Dedifferentiated amniotic fluid mesenchymal stem cell (primary cell): ENCODE data around the gene HERPUD1.
"Not testable (repeated sequence)": the region's sequence is repeated elsewhere in the genome, so short reads cannot be mapped to it uniquely, and the experiment has no call there.

Experiments
- DNase-seq: peaks from one replicate; pipeline ENCODE4 v3.0.0-alpha.2; 2016; ENCODE audit errors: extremely low spot score

The HERPUD1 gene

DNA sequence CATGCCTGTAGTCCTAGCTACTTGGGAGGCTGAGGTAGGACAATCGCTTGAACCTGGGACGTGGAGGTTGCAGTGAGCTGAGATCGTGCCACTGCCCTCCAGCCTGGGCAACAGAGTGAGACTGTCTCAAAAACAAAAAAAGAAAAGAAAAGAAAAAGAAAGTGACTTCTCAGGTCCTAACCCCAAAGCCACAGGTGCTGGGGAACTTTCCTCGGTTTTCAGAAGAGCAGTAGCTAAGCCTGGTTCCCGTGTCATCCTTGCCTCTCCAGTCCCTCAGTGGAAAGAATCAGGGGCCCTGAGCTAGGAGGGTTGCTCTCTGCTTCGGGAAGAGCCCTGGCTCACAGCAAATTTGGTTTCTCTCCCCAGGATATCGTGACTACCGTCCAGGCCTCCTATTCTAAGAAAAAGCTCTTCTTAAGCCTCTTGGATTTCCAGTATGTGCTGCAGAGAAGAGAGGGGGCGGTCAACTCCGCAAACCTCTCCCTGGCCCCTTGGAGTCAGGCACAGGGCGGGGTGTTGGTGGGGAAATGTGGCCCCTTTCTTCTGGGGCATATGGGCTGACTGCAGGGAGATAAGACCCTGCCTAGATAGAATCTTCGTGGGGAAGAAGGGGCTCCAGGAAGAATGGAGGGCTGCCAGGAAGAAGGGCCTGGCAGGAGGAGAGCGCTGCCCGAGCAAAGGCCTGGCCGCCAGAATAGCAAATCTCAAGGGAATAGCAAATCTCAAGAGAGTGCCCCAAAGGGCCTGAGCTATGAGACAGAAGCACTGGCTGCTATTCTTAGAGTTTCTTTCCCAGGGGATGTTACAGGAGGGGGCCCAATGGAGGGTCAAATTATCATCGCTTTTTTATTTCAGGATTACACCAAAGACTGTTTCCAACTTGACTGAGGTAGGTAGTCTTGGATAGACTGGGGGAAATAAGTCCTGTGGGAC lies 49.1 kb downstream of the HERPUD1 start:
- no peak for DNase-seq

DNA sequence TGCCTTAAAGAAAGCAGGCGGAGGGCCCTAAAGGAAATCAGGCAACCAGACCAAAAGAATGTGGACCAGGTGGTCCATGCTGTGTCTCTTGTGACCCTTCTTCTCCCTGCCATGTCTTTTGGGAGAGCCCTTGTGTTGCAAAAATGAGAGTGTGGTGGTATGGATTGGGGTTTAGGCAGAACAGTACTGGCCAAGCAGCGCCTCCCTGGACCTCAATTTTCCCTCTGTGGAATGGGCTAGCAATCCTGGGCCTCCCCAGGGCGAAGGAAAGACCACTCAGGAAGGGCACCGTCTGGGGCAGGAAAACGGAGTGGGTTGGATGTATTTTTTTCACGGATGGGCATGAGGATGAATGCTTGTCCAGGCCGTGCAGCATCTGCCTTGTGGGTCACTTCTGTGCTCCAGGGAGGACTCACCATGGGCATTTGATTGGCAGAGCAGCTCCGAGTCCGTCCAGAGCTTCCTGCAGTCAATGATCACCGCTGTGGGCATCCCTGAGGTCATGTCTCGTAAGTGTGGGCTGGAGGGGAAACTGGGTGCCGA lies 49.9 kb downstream of the HERPUD1 start:
- no peak for DNase-seq

- no peak for DNase-seq
These were observed 50.8 kb downstream of the HERPUD1 start for GRCh38 chr16:56982695-56983094.

DNA sequence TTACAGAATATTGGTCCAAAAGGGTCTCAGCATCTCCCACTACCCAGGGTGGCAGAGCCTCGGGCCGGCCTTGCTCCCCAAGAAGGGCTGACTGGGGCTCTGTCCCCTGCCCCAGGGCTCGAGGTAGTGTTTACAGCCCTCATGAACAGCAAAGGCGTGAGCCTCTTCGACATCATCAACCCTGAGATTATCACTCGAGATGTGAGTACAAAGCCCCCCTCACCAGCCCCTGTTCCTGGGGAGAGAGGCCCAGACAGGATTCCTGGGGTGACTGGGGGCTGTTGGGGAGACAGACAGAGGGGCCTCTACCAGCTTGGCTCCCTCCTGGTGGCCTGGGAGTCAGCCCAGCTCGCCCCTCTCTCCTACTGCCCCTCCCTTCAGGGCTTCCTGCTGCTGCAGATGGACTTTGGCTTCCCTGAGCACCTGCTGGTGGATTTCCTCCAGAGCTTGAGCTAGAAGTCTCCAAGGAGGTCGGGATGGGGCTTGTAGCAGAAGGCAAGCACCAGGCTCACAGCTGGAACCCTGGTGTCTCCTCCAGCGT lies 51.3 kb downstream of the HERPUD1 start:
- DNase-seq = no peak

- DNase-seq = no peak
These were observed 52.7 kb downstream of the HERPUD1 start for GRCh38 chr16:56984639-56985038.

DNA sequence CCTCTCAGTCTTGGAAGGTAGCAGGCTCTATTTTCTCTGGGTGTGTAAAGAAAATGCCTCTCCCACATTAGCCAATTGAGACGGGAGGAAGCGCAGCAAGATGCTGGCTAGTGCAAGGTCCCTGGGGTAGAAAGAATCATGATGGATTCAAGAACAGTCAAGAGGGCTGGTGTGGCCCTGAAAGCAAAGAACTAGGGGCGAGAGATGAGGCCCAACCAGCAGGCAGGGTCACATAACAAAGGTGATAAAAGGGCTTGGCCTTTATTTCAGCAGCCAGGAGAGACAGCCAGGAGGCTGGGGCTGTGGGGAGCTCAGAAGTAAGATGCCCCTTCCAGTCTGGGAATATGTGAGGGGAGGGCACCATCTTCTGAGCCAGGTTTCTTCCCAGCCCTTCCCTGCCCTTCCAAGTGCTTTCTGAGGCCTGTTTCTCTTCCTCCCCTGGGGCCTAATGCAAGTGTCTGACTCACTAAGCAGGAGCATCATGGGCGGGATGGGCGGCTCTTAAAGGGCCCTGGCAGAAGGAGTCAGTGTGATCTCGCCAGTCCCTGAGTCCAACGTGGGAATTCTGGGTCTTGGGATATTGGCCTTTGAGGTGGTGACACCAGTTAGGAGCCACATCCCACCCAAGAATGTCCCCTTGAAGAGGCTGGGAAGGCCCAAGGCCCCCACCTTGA lies 53.5 kb downstream of the HERPUD1 start:
- DNase-seq = peak; percentile 87

DNA sequence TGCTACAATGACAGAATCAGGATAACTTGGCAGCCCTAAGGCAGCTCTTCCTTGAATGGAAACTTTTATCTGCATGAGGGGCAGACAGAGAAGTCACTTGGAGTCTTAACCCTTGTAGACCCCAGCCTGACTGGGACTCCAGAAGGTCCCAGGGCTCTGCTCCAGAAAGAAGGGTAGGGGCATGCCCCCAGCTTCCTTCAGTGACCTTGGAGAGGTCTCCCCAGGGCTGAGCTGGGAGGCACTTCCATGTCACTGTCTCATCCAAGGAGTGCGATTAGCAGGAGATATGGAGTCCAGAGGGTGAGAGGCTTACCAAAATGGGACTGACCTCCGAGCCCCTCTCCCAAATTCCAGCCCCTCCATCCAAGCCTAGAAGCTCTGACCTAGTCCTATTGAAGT lies 54.0 kb downstream of the HERPUD1 start:
- DNase-seq = no peak

- no peak for DNase-seq
These were observed 54.4 kb downstream of the HERPUD1 start for GRCh38 chr16:56986361-56986760.

- DNase-seq = not testable (repeated sequence)
These were observed 55.0 kb downstream of the HERPUD1 start for GRCh38 chr16:56986908-56987307.

- no peak for DNase-seq
These were observed 55.8 kb downstream of the HERPUD1 start for GRCh38 chr16:56987692-56988091.

DNA sequence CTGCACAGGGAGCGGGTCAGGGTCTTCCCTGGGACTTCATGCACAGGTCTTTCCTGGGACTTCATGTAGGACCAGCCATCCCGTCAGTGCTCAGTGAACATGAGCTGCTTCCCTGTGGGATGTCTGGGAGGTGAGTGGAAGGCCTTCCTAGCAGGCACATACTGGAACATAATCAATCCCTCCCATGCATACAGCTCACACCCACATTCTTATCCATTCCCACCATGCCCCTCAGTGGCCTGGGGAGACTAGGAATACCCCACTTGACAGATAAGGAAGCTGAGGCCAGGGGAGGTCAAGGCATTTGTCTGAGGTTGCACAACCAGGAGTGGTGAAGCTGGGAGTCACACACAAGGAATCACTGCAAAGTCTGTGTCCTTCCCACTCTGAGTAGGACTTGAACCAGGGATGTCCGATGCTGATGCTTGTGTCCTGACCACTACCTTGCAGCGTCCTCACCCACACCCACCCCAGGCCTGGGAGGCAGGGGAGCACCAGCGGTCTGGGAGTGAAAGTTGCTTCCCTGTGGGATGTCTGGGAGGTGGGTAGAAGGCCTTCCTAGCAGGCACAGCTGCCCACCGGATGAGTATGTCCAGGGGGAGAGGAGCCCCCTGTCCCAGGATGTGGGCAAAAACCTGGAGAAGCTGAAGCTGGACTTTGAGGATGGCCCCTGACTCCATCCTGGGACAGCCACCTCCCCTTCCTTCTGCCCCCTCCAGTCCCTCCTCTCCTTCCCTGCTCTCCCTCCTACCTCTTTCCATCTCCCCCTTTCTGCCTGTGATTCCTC lies 56.4 kb downstream of the HERPUD1 start:
- DNase-seq = no peak

DNA sequence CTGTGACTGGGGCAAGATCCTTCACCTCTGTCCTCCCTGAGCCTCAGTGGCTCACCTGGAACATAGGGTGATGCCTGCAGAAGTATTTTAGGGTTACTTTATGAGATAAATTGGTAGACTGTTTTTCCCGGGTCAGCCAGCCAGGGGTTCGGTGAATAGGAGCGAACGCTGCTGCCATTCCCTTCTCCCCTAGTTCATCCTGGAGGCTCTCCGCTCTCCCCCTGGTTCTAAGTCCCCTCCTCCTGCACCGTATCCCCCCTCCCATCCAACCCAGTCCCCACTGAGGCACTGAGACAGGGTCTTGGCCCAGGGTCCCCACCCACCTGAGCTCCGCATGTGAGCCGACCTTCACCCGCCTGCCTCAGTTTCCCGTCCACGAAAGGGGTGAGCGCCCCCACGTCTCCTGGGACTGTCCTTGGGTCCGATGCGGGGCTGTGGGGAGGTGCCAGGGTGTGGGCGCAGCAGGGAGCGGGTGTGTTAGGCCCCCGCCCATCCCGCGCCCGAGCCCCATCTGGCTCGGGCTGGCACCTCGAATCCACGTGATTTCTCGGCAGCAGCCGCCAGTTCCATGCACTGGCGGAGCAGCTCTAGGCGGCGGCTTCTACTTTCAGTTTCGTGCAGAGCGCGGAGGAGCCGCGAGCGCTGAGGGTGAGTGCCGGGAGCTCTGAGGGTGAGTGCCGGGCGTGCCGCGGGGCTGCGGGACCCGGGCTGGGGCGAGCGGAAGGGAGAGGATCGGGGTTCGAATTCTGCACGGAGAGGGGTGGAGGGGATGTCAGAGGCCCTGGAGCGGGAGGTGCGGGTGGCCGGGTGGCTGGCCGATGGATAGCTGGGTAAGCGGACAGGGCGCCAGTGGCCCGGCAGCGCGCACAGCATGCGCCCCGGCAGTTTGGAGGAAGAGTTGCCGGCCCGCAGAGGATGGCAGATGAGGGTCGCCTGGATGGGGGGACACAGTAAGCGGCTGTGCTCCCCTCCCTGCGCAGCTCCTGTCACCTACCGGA lies 57.3 kb downstream of the HERPUD1 start, which contains the start of gene NLRC5:
Gene NLRC5 (plus strand): TSS at position 610 of the 998 bp plus-strand sequence. CDS start 31,156 bp downstream, outside the sequence.
- DNase-seq = peak; percentile 79

- DNase-seq = no peak
These were observed 58.0 kb downstream of the HERPUD1 start for GRCh38 chr16:56989988-56990387.

DNA sequence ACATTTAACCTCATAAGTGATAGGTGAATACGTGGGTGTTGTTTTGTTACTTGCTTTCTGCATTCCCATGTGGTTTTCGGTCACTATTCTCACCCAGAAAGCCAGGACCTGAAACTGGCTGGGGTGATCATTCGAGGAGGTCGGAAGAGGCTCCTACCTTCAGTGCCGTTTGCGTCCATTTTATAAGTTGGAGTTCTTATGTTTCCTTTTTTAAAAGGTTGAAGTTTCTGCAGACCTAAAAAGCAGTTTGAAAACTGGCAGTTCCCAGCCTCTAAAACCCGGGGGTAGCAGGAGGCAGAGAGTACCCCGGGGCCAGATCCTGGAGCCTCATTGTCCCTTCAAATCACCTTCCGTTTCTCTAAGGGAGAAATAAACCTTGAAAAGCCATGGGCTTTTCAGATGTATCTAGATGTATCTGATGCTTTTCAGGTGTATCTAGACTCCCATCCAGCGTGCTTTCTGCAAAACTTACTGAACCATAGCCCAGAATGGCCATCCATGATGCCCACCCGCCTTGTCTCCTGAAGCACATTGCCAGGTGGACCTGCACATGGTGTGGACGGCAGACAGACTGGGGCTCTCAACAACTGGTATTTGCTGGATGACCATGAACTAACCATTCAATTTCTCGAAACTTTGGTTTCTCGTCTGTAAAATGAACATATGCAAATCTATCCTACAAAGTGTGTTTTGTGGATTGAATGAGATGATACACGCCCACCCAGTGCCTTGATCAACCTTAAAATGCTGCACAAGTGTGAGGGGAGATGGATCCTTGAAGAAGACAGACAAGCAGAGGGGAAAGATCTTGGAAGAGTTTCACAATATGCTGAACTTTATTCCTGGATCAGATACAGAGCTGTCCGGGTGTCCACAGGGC lies 58.7 kb downstream of the HERPUD1 start:
- DNase-seq = no peak

- DNase-seq = not testable (repeated sequence)
These were observed 60.5 kb downstream of the HERPUD1 start for GRCh38 chr16:56992431-56992830.

- DNase-seq = no peak
These were observed 61.3 kb downstream of the HERPUD1 start for GRCh38 chr16:56993204-56993603.

- no peak for DNase-seq
These were observed 62.4 kb downstream of the HERPUD1 start for GRCh38 chr16:56994311-56994710.
